GM12874 (cell line): ENCODE measurements around the gene ECHS1.

Experiments
- CTCF ChIP-seq: IDR thresholded peaks from 2 replicates; pipeline ENCODE4 v1.5.1; 2011; ENCODE audit warnings: low read depth, mild to moderate bottlenecking, control low read depth, low read length, moderate library complexity; ENCODE audit not compliant: insufficient read depth

ECHS1 gene

DNA sequence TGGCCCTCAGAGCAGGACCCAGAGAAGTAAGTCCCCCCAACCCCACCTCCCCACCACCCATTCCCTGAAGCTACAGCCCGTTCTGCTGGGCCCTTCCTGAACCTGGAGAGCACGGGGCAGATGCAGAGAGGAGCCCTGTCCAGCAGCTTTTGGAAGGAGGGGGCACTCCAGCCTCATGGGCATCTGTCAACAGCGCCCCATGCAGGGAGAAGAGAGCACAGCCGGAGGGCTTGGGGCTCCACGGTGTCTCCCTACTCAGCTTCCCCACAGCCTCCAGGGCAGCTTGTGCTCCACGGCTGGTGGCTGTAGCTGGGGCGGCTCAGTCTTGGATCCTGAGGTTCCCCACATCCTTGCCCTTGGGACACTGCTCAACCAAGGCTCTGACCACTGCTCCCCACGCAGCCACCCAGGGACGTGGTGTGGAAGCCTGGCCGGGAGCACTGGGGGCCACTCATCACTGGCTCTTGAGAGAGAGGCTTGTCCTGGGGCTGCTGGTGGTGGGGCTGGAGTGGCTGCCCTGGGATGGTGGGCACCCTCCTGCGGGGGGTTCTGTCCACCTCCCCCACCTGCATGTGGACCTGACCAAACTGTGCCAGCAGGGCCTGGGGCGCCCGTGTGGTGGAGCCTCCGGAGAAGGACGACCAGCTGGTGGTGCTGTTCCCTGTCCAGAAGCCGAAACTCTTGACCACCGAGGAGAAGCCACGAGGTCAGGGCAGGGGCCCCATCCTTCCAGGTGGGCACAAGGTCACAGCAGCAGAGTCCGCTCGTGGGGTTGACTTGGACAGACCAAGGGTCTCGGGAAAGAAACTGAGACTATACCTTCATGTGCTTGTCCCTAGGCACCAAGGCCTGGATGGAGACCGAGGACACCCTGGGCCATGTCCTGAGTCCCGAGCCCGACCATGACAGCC, 21.5 kb downstream of the ECHS1 start:
- no peak for TF ChIP-seq CTCF

DNA sequence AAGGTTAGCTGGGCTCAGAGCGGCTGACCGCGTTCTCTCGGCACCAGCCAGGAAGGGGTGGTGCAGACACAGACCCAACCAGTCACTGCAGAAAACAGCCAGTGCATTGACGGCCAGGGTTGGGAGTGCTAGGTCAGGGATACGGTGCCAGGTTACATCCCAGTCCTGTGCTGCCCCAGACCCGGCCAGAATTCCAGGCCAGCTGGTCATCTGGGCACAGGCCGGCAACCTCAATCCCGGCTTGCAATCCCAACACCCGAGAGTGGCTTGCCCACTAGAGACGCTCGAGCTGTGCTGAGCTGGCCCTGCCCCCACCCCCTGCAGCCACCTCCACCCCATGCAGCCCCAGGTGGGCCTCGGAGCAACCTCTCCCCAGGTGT, 22.2 kb downstream of the ECHS1 start:
- no peak for TF ChIP-seq CTCF

- no peak for TF ChIP-seq CTCF
Measured at GRCh38 chr10:133350283-133350949, 22.7 kb downstream of the ECHS1 start.

DNA sequence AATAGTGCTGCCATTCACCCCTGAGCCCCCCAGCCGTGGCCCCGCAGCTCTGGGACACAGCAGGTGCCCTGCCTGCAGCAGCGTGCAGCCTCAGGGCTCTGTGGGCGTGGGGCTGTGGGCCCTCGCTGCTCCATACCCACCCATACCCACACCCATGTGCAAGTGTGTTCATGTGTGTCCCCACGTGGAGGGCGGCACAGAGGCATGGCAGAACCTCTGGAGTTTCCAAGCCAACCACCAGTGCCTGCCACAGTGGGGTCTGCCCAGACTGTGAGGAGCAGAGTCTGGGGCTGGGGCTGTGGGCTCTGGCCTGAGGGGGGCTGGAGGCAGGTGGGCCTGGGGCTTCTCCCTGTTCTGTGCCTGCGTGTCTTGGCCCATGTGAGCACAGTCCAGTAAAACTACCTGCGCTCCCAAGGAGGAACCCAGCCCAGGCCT, 23.6 kb downstream of the ECHS1 start:
- TF ChIP-seq CTCF: no peak

- no peak for TF ChIP-seq CTCF
Measured at GRCh38 chr10:133349160-133349568, 24.0 kb downstream of the ECHS1 start.

- no peak for TF ChIP-seq CTCF
Measured at GRCh38 chr10:133347710-133348517, 25.2 kb downstream of the ECHS1 start.

- TF ChIP-seq CTCF: no peak
Measured at GRCh38 chr10:133346413-133346812, 26.7 kb downstream of the ECHS1 start.
